GM23338 (cell line): ENCODE data around the gene GPR55. TPM values are rescaled to one million over a fixed set of nuclear protein-coding genes. Genes with fewer than 3 reads are reported as not detected.

Experiments used
- ATAC-seq: fragments of 200-7000 bp; cut with Tn5 transposase; 3 replicates; pipeline ENCODE4 v1.9.1; 2020
- DNase-seq: peaks from one replicate; pipeline ENCODE4 v3.0.0-alpha.2; 2015; ENCODE audit warnings: low spot score
- H2AFZ ChIP-seq: fragments of 200-600 bp; sonication (generic); 2 replicates; pipeline ENCODE4 v1.8.0; 2016; ENCODE audit warnings: antibody characterized with exemption, mild to moderate bottlenecking, moderate library complexity
- H3F3A ChIP-seq: fragments of 200-600 bp; sonication (generic); replicated peaks from 2 replicates; pipeline ENCODE4 v1.8.0; 2017; ENCODE audit warnings: antibody characterized with exemption, mixed run types, low read depth
- H3K27ac ChIP-seq: fragments of 200-600 bp; sonication (generic); 2 replicates; pipeline ENCODE4 v1.6.1; 2016; ENCODE audit warnings: low read depth
- H3K27me3 ChIP-seq: fragments of 200-600 bp; sonication (generic); 2 replicates; pipeline ENCODE4 v1.8.0; 2016; ENCODE audit warnings: mild to moderate bottlenecking, mixed run types, moderate library complexity; ENCODE audit not compliant: insufficient read depth
- H3K36me3 ChIP-seq: fragments of 200-600 bp; sonication (generic); 2 replicates; pipeline ENCODE4 v1.8.0; 2016; ENCODE audit warnings: mild to moderate bottlenecking; ENCODE audit not compliant: insufficient read depth
- H3K4me1 ChIP-seq: fragments of 200-600 bp; sonication (generic); 2 replicates; pipeline ENCODE4 v1.8.0; 2016; ENCODE audit warnings: mild to moderate bottlenecking, moderate library complexity; ENCODE audit not compliant: insufficient read depth
- H3K4me2 ChIP-seq: fragments of 200-600 bp; sonication (generic); 2 replicates; pipeline ENCODE4 v1.7.1; 2017; ENCODE audit warnings: mixed run types
- H3K4me3 ChIP-seq: fragments of 200-600 bp; sonication (generic); 2 replicates; pipeline ENCODE4 v1.6.1; 2016; ENCODE audit warnings: mixed run types
- H3K79me2 ChIP-seq: fragments of 200-600 bp; sonication (generic); replicated peaks from 2 replicates; pipeline ENCODE4 v1.8.0; 2017; ENCODE audit warnings: mild to moderate bottlenecking; ENCODE audit not compliant: insufficient read depth
- H3K9me2 ChIP-seq: fragments of 200-600 bp; sonication (generic); 2 replicates; pipeline ENCODE4 v1.8.0; 2017; ENCODE audit not compliant: insufficient read depth
- H4K20me1 ChIP-seq: fragments of 200-600 bp; sonication (generic); replicated peaks from 2 replicates; pipeline ENCODE4 v1.8.0; 2017; ENCODE audit warnings: mild to moderate bottlenecking; ENCODE audit not compliant: insufficient read depth
- H3K27ac Mint-ChIP-seq: 2 replicates; pipeline ENCODE4 v1.8.0; 2020; ENCODE audit warnings: inconsistent platforms, mild to moderate bottlenecking, moderate library complexity, mixed read lengths
- H3K27me3 Mint-ChIP-seq: 3 replicates; pipeline ENCODE4 v1.8.0; 2022; ENCODE audit warnings: low read depth, mild to moderate bottlenecking, moderate library complexity, mixed read lengths, inconsistent platforms; ENCODE audit not compliant: insufficient read depth, poor library complexity
- H3K36me3 Mint-ChIP-seq: 3 replicates; pipeline ENCODE4 v1.8.0; 2021; ENCODE audit warnings: low read depth, mild to moderate bottlenecking, inconsistent platforms, moderate library complexity, mixed read lengths
- H3K4me1 Mint-ChIP-seq: 3 replicates; pipeline ENCODE4 v1.8.0; 2020; ENCODE audit warnings: mild to moderate bottlenecking, inconsistent platforms, mixed read lengths
- H3K4me3 Mint-ChIP-seq: 3 replicates; pipeline ENCODE4 v1.8.0; 2021; ENCODE audit warnings: moderate library complexity, mild to moderate bottlenecking, inconsistent platforms, mixed read lengths
- H3K9me3 Mint-ChIP-seq: 3 replicates; pipeline ENCODE4 v1.8.0; 2020; ENCODE audit warnings: moderate library complexity, mild to moderate bottlenecking, inconsistent platforms, mixed read lengths
- CTCF ChIP-seq, 2 experiments: fragments of 200-600 bp in 1 of 2; sonication (generic) in 1 of 2; conservative IDR thresholded peaks; 2 replicates each; pipeline versions ENCODE4 v1.5.1 to v1.6.1; 2016 to 2017; ENCODE audit warnings: antibody characterized with exemption in 2 of 2, low read depth in 2 of 2, mild to moderate bottlenecking in 2 of 2, moderate library complexity in 1 of 2
- POLR2AphosphoS5 ChIP-seq: IDR thresholded peaks from 2 replicates; pipeline ENCODE4 v1.6.1; 2016; ENCODE audit warnings: antibody characterized with exemption, low read depth
- REST ChIP-seq: IDR thresholded peaks from one replicate; pipeline ENCODE4 v1.6.1; 2018; ENCODE audit warnings: antibody characterized with exemption; ENCODE audit not compliant: unreplicated experiment
- ZNF462 ChIP-seq: fragments of 250-450 bp; sonication (Bioruptor Pico); IDR thresholded peaks from 2 replicates; pipeline ENCODE4 v1.5.0; 2020; ENCODE audit warnings: mild to moderate bottlenecking, moderate library complexity
- polyA plus RNA-seq: library from polyadenylated mRNA; unstranded; fragments of >200 nt; fragmentation: Nextera tagmentation; extraction: Ambion mirVana; gene quantifications from 2 replicates; pipeline ENCODE4 v1.2.1, GENCODE V29; 2016
- total RNA-seq: library from RNA; depleted of rRNA; stranded (reverse); fragments of >200 nt; shearing (Covaris generic); gene quantifications from 2 replicates; pipeline ENCODE4 v1.2.3, GENCODE V29; 2014

The GPR55 gene
- total and polyA plus RNA-seq, 2 experiments from 2014 or later, result not detected

- Mint-ChIP-seq H3K4me1 (peaks cover 19% of the 10 kb centered on the region), H3K27me3 (peaks cover 7% of the 10 kb centered on the region), H3K36me3 (no peaks in the 10 kb centered on the region), H3K27ac (no peak overlapping the region), H3K9me3 (no peaks in the 10 kb centered on the region), H3K4me3 (no peak overlapping the region)
- H3K4me3 ChIP-seq, result no peak overlapping the region
- no peaks in the 10 kb centered on the region for H4K20me1 ChIP-seq
- no peak overlapping the region for H3K27ac ChIP-seq
- ATAC-seq (no peak), DNase-seq (no peak)
- H2AFZ ChIP-seq, result no peak overlapping the region
- no peaks in the 10 kb centered on the region for H3K27me3 ChIP-seq
- H3K79me2 ChIP-seq, result no peaks in the 10 kb centered on the region
- TF ChIP-seq POLR2AphosphoS5, result no peak
- no peak for TF ChIP-seq ZNF462 (CRISPR knock-in tag)
- TF ChIP-seq CTCF (conservative IDR thresholded peaks at IDR 0.05; ENCODE audit: low read depth in 2 of 2), result 0 out of 4 replicates have a peak, but pooled peaks of 1 of the 2 experiments have one; percentile 19
- no peak for TF ChIP-seq REST
- H3K4me2 ChIP-seq, result no peak overlapping the region
- no peaks in the 10 kb centered on the region for H3K4me1 ChIP-seq
- no peaks in the 10 kb centered on the region for H3F3A ChIP-seq
- H3K9me2 ChIP-seq, result no peaks in the 10 kb centered on the region
- no peaks in the 10 kb centered on the region for H3K36me3 ChIP-seq
Measured at GRCh38 chr2:230929381-230930148, 4.5 kb upstream of the GPR55 start.
